ENCODE data around the gene GPR27.

GRCh38 chr3:71722693-71723092 lies 31.0 kb upstream of the GPR27 start:
- TF ChIP-seq CTCF (IDR thresholded peaks at IDR 0.05) = no peak
- no peak for TF ChIP-seq POLR2AphosphoS5 (IDR thresholded peaks at IDR 0.05)

Measured in prostate gland (tissue), 2 donors.